SK-N-SH treated with all-trans-retinoic acid at 6 μM for 48 hours (cell line): ENCODE results near the gene TESK1.

Experiments used
- ATAC-seq: fragments of 200-7000 bp; cut with Tn5 transposase; 3 replicates; pipeline ENCODE4 v1.9.1; 2020; ENCODE audit warnings: mild to moderate bottlenecking, moderate library complexity
- ARNTL ChIP-seq: fragments of 450-650 bp; formaldehyde crosslinking; IDR thresholded peaks from 2 replicates; pipeline ENCODE4 v1.5.0; 2020; ENCODE audit warnings: low read depth, mild to moderate bottlenecking, moderate library complexity, borderline replicate concordance
- BACH2 ChIP-seq: fragments of 250-450 bp; sonication (Bioruptor Pico); IDR thresholded peaks from 2 replicates; pipeline ENCODE4 v1.9.0; 2021; ENCODE audit warnings: mild to moderate bottlenecking, borderline replicate concordance
- CSDC2 ChIP-seq: fragments of 250-450 bp; sonication (Bioruptor Pico); IDR thresholded peaks from 2 replicates; pipeline ENCODE4 v1.5.0; 2020; ENCODE audit warnings: mild to moderate bottlenecking, moderate library complexity
- ESRRG ChIP-seq: fragments of 250-450 bp; sonication (Bioruptor Pico); IDR thresholded peaks from 2 replicates; pipeline ENCODE4 v1.6.1; 2021; ENCODE audit warnings: mild to moderate bottlenecking
- GLIS3 ChIP-seq: fragments of 250-450 bp; sonication (Bioruptor Pico); IDR thresholded peaks from 2 replicates; pipeline ENCODE4 v1.5.0; 2020; ENCODE audit warnings: mild to moderate bottlenecking, moderate library complexity
- ISL1 ChIP-seq: fragments of 250-450 bp; sonication (Bioruptor Pico); IDR thresholded peaks from 2 replicates; pipeline ENCODE4 v2.1.2; 2022; ENCODE audit warnings: mild to moderate bottlenecking, moderate library complexity
- OSR1 ChIP-seq: fragments of 250-450 bp; sonication (Bioruptor Pico); IDR thresholded peaks from 2 replicates; pipeline ENCODE4 v1.8.0; 2022; ENCODE audit warnings: moderate library complexity, mild to moderate bottlenecking, inconsistent platforms
- PPARA ChIP-seq: fragments of 250-450 bp; sonication (Bioruptor Pico); IDR thresholded peaks from 2 replicates; pipeline ENCODE4 v1.5.0; 2020; ENCODE audit warnings: mild to moderate bottlenecking, borderline replicate concordance
- RARB ChIP-seq: fragments of 250-450 bp; sonication (Bioruptor Pico); IDR thresholded peaks from 2 replicates; pipeline ENCODE4 v1.8.0; 2021; ENCODE audit warnings: mild to moderate bottlenecking, moderate library complexity
- SNAI2 ChIP-seq: fragments of 250-450 bp; sonication (Bioruptor Pico); IDR thresholded peaks from 2 replicates; pipeline ENCODE4 v1.5.0; 2020; ENCODE audit warnings: mild to moderate bottlenecking, moderate library complexity
- TCF4 ChIP-seq: fragments of 250-450 bp; sonication (Bioruptor Pico); IDR thresholded peaks from 2 replicates; pipeline ENCODE4 v1.8.0; 2021; ENCODE audit warnings: mild to moderate bottlenecking, moderate library complexity, borderline replicate concordance
- TOX ChIP-seq: fragments of 250-450 bp; sonication (Bioruptor Pico); IDR thresholded peaks from 2 replicates; pipeline ENCODE4 v1.8.0; 2021; ENCODE audit warnings: mild to moderate bottlenecking, moderate library complexity, borderline replicate concordance
- TSHZ2 ChIP-seq: fragments of 250-450 bp; sonication (Bioruptor Pico); IDR thresholded peaks from 2 replicates; pipeline ENCODE4 v1.5.0; 2020; ENCODE audit warnings: mild to moderate bottlenecking, moderate library complexity
- ZFP3 ChIP-seq: fragments of 250-450 bp; sonication (Bioruptor Pico); IDR thresholded peaks from 2 replicates; pipeline ENCODE4 v1.5.0; 2020; ENCODE audit warnings: mild to moderate bottlenecking, moderate library complexity
- ZFP30 ChIP-seq: fragments of 450-650 bp; formaldehyde crosslinking; IDR thresholded peaks from 2 replicates; pipeline ENCODE4 v1.5.0; 2022; ENCODE audit warnings: mild to moderate bottlenecking, moderate library complexity
- ZNF565 ChIP-seq: fragments of 450-650 bp; formaldehyde crosslinking; conservative IDR thresholded peaks from 2 replicates; pipeline ENCODE4 v1.5.0; 2020; ENCODE audit warnings: low read depth, mild to moderate bottlenecking, moderate library complexity
- ZNF70 ChIP-seq: fragments of 450-650 bp; formaldehyde crosslinking; IDR thresholded peaks from 2 replicates; pipeline ENCODE4 v1.5.0; 2020; ENCODE audit warnings: mild to moderate bottlenecking, moderate library complexity
- ZNF8 ChIP-seq: fragments of 450-650 bp; formaldehyde crosslinking; IDR thresholded peaks from 2 replicates; pipeline ENCODE4 v1.5.0; 2020; ENCODE audit warnings: mild to moderate bottlenecking, moderate library complexity
- TF ChIP-seq, protein P1 (sequence below): fragments of 250-450 bp; sonication (Bioruptor Pico); IDR thresholded peaks from 2 replicates; pipeline ENCODE4 v1.8.0; 2020; ENCODE audit warnings: mild to moderate bottlenecking, moderate library complexity, borderline replicate concordance
- TF ChIP-seq, protein P2 (sequence below): fragments of 250-450 bp; sonication (Bioruptor Pico); IDR thresholded peaks from 2 replicates; pipeline ENCODE4 v1.8.0; 2021; ENCODE audit warnings: low read depth, mild to moderate bottlenecking, moderate library complexity, borderline replicate concordance
- TF ChIP-seq, protein P3 (sequence below): fragments of 250-450 bp; sonication (Bioruptor Pico); IDR thresholded peaks from 2 replicates; pipeline ENCODE4 v1.5.1; 2021; ENCODE audit warnings: mild to moderate bottlenecking, moderate library complexity
- TF ChIP-seq, protein P4 (sequence below): fragments of 250-450 bp; sonication (Bioruptor Pico); IDR thresholded peaks from 2 replicates; pipeline ENCODE4 v1.5.1; 2020; ENCODE audit warnings: low read depth, mild to moderate bottlenecking, moderate library complexity

Gene TESK1

GRCh38 chr9:35619800-35620158, 14.7 kb downstream of the TESK1 start (continued):
- no peak for TF ChIP-seq BACH2 (CRISPR knock-in tag)
- TF ChIP-seq ESRRG (CRISPR knock-in tag), result no peak
- TF ChIP-seq TCF4 (CRISPR knock-in tag), result no peak
- TF ChIP-seq RARB (CRISPR knock-in tag), result no peak

GRCh38 chr9:35627575-35627974, 22.5 kb downstream of the TESK1 start:
- TF ChIP-seq ZNF70 (no peak), ZNF8 (CRISPR knock-in tag) (no peak), ZFP30 (no peak), CSDC2 (CRISPR knock-in tag) (no peak), ESRRG (CRISPR knock-in tag) (no peak), PPARA (CRISPR knock-in tag) (no peak), TOX (CRISPR knock-in tag) (no peak), ZFP3 (CRISPR knock-in tag) (no peak), SNAI2 (CRISPR knock-in tag) (no peak)
- no peak for ATAC-seq

DNA sequence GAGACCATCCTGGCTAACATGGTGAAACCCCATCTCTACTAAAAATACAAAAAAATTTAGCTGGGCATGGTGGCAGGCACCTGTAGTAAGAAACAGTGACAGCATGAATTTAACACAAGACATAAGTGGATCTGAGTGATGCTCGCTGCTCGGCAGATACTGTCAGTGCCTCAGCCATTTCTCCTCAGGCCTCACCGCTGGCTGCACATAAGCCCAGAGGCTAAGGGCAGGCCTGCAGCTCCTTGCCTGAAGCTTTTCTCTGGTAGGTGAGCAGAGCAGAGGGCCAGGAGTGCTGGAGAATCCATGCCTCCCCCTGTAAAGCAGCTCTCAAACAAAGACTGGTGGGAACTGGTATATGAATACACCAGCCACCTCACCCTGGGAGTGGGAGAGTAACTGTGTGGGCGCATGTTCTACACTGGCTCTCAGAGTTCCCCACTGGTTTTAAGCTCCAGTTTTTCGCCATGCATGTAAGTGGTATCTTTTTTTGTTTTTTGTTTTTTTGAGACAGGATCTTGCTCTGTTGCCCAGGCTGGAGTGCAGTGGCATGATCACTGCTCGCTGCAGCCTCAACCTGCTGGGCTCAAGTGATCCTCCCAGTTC, 23.4 kb downstream of the TESK1 start:
- TF ChIP-seq BACH2 (CRISPR knock-in tag) (no peak), TCF4 (CRISPR knock-in tag) (no peak), CSDC2 (CRISPR knock-in tag) (no peak), RARB (CRISPR knock-in tag) (no peak), GLIS3 (no peak), ISL1 (CRISPR knock-in tag) (no peak)
- TF ChIP-seq, protein P1, sequence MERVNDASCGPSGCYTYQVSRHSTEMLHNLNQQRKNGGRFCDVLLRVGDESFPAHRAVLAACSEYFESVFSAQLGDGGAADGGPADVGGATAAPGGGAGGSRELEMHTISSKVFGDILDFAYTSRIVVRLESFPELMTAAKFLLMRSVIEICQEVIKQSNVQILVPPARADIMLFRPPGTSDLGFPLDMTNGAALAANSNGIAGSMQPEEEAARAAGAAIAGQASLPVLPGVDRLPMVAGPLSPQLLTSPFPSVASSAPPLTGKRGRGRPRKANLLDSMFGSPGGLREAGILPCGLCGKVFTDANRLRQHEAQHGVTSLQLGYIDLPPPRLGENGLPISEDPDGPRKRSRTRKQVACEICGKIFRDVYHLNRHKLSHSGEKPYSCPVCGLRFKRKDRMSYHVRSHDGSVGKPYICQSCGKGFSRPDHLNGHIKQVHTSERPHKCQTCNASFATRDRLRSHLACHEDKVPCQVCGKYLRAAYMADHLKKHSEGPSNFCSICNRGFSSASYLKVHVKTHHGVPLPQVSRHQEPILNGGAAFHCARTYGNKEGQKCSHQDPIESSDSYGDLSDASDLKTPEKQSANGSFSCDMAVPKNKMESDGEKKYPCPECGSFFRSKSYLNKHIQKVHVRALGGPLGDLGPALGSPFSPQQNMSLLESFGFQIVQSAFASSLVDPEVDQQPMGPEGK (CRISPR knock-in tag), result no peak
- no peak for ATAC-seq

GRCh38 chr9:35629597-35629996, 24.5 kb downstream of the TESK1 start:
- no peak for ATAC-seq
- TF ChIP-seq BACH2 (CRISPR knock-in tag) (no peak), PPARA (CRISPR knock-in tag) (no peak), CSDC2 (CRISPR knock-in tag) (no peak), ZNF565 (CRISPR knock-in tag) (no peak), TOX (CRISPR knock-in tag) (no peak), RARB (CRISPR knock-in tag) (no peak), TCF4 (CRISPR knock-in tag) (no peak), ARNTL (CRISPR knock-in tag) (no peak), TSHZ2 (CRISPR knock-in tag) (no peak), ZNF70 (no peak), ZNF8 (CRISPR knock-in tag) (no peak), SNAI2 (CRISPR knock-in tag) (no peak), ISL1 (CRISPR knock-in tag) (no peak), ZFP30 (no peak), ZFP3 (CRISPR knock-in tag) (no peak), OSR1 (CRISPR knock-in tag) (no peak)
- TF ChIP-seq, protein P2, sequence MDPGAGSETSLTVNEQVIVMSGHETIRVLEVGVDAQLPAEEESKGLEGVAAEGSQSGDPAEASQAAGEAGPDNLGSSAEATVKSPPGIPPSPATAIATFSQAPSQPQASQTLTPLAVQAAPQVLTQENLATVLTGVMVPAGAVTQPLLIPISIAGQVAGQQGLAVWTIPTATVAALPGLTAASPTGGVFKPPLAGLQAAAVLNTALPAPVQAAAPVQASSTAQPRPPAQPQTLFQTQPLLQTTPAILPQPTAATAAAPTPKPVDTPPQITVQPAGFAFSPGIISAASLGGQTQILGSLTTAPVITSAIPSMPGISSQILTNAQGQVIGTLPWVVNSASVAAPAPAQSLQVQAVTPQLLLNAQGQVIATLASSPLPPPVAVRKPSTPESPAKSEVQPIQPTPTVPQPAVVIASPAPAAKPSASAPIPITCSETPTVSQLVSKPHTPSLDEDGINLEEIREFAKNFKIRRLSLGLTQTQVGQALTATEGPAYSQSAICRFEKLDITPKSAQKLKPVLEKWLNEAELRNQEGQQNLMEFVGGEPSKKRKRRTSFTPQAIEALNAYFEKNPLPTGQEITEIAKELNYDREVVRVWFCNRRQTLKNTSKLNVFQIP (CRISPR knock-in tag), result no peak
- TF ChIP-seq, protein P1 (CRISPR knock-in tag), result no peak
- TF ChIP-seq, protein P3, sequence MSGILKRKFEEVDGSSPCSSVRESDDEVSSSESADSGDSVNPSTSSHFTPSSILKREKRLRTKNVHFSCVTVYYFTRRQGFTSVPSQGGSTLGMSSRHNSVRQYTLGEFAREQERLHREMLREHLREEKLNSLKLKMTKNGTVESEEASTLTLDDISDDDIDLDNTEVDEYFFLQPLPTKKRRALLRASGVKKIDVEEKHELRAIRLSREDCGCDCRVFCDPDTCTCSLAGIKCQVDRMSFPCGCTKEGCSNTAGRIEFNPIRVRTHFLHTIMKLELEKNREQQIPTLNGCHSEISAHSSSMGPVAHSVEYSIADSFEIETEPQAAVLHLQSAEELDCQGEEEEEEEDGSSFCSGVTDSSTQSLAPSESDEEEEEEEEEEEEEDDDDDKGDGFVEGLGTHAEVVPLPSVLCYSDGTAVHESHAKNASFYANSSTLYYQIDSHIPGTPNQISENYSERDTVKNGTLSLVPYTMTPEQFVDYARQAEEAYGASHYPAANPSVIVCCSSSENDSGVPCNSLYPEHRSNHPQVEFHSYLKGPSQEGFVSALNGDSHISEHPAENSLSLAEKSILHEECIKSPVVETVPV (CRISPR knock-in tag), result no peak
- TF ChIP-seq, protein P4, sequence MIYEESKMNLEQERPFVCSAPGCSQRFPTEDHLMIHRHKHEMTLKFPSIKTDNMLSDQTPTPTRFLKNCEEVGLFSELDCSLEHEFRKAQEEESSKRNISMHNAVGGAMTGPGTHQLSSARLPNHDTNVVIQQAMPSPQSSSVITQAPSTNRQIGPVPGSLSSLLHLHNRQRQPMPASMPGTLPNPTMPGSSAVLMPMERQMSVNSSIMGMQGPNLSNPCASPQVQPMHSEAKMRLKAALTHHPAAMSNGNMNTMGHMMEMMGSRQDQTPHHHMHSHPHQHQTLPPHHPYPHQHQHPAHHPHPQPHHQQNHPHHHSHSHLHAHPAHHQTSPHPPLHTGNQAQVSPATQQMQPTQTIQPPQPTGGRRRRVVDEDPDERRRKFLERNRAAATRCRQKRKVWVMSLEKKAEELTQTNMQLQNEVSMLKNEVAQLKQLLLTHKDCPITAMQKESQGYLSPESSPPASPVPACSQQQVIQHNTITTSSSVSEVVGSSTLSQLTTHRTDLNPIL (CRISPR knock-in tag), result no peak
- TF ChIP-seq, all 23 proteins: peak for 0
